HEK293 (cell line): ENCODE results near the gene RAI14.

ENCODE experiments used
- CTCF ChIA-PET: fragments of 350-600 bp; formaldehyde crosslinking; extraction: SDS; loops from one replicate; lab custom pipeline; 2021; ENCODE audit warnings: antibody characterized with exemption; lab: Yijun Ruan, JAX
- POLR2A ChIA-PET: fragments of 300-600 bp; formaldehyde crosslinking; extraction: SDS; loops from one replicate; lab custom pipeline; 2020; ENCODE audit warnings: antibody characterized with exemption, inconsistent platforms; lab: Yijun Ruan, JAX
- H3K27ac ChIP-seq: fragments of 200-500 bp; sonication (Bioruptor generic); 2 replicates; pipeline ENCODE4 v1.5.1; 2014; ENCODE audit warnings: low read depth, low read length, control low read depth, inconsistent platforms; ENCODE audit errors: extremely low read depth
- H3K36me3 ChIP-seq, 2 experiments: fragments of 200-500 bp in 1 of 2; sonication (Bioruptor generic) in 1 of 2; 1 replicate in 1 of 2; 2 replicates in 1 of 2; pipeline ENCODE4 v1.5.1; 2014 to 2017; ENCODE audit warnings: inconsistent platforms in 2 of 2, low read length in 2 of 2; ENCODE audit not compliant: control insufficient read depth in 2 of 2, insufficient read depth in 1 of 2
- H3K4me1 ChIP-seq: fragments of 200-500 bp; sonication (Bioruptor generic); 2 replicates; pipeline ENCODE4 v1.5.1; 2014; ENCODE audit warnings: mild to moderate bottlenecking, low read length, inconsistent platforms; ENCODE audit not compliant: control insufficient read depth, insufficient read depth
- H3K4me3 ChIP-seq: 2 replicates; pipeline ENCODE4 v1.5.1; 2011; ENCODE audit warnings: low read depth, mild to moderate bottlenecking, control low read depth, low read length, moderate library complexity
- H3K9me3 ChIP-seq: fragments of 200-500 bp; sonication (Bioruptor generic); 2 replicates; pipeline ENCODE4 v1.5.1; 2014; ENCODE audit warnings: low read depth, low read length, inconsistent platforms; ENCODE audit not compliant: control insufficient read depth, insufficient read depth
- BCL11A ChIP-seq: fragments of 450-650 bp; formaldehyde crosslinking; IDR thresholded peaks from 2 replicates; pipeline ENCODE4 v1.5.1; 2016; ENCODE audit warnings: low read depth, missing biosample characterization, missing genetic modification characterization
- GLI4 ChIP-seq: fragments of 450-650 bp; formaldehyde crosslinking; IDR thresholded peaks from 2 replicates; pipeline ENCODE4 v1.5.1; 2016; ENCODE audit warnings: missing biosample characterization, missing genetic modification characterization
- GLIS1 ChIP-seq: fragments of 450-650 bp; formaldehyde crosslinking; IDR thresholded peaks from 2 replicates; pipeline ENCODE4 v1.5.1; 2016; ENCODE audit warnings: missing biosample characterization, missing genetic modification characterization
- KLF8 ChIP-seq: fragments of 450-650 bp; formaldehyde crosslinking; IDR thresholded peaks from 2 replicates; pipeline ENCODE4 v1.5.1; 2016; ENCODE audit warnings: missing biosample characterization, missing genetic modification characterization
- OVOL3 ChIP-seq: fragments of 450-650 bp; formaldehyde crosslinking; IDR thresholded peaks from 2 replicates; pipeline ENCODE4 v1.5.1; 2016; ENCODE audit warnings: missing biosample characterization, missing genetic modification characterization
- ZBTB48 ChIP-seq: fragments of 450-650 bp; formaldehyde crosslinking; IDR thresholded peaks from 2 replicates; pipeline ENCODE4 v1.5.1; 2016; ENCODE audit warnings: missing biosample characterization, missing genetic modification characterization
- ZNF138 ChIP-seq: fragments of 450-650 bp; formaldehyde crosslinking; IDR thresholded peaks from 2 replicates; pipeline ENCODE4 v1.5.1; 2016; ENCODE audit warnings: missing biosample characterization, missing genetic modification characterization, borderline replicate concordance
- ZNF214 ChIP-seq: fragments of 450-650 bp; formaldehyde crosslinking; IDR thresholded peaks from 2 replicates; pipeline ENCODE4 v1.5.1; 2017; ENCODE audit warnings: missing biosample characterization, mild to moderate bottlenecking, missing genetic modification characterization, borderline replicate concordance
- ZNF23 ChIP-seq: fragments of 450-650 bp; formaldehyde crosslinking; IDR thresholded peaks from 2 replicates; pipeline ENCODE4 v1.5.1; 2016; ENCODE audit warnings: missing biosample characterization, missing genetic modification characterization, borderline replicate concordance
- ZNF239 ChIP-seq: fragments of 450-650 bp; formaldehyde crosslinking; IDR thresholded peaks from 2 replicates; pipeline ENCODE4 v1.5.1; 2016; ENCODE audit warnings: missing biosample characterization, missing genetic modification characterization
- ZNF266 ChIP-seq: fragments of 450-650 bp; formaldehyde crosslinking; IDR thresholded peaks from 2 replicates; pipeline ENCODE4 v1.5.1; 2016; ENCODE audit warnings: missing biosample characterization, missing genetic modification characterization, low read depth
- ZNF274 ChIP-seq, 2 experiments: fragments of 200-500 bp in 1 of 2; fragments of 450-650 bp in 1 of 2; sonication (Bioruptor generic) in 1 of 2; formaldehyde crosslinking in 1 of 2; IDR thresholded peaks; 2 replicates each; pipeline versions ENCODE4 v1.5.1 to v1.6.1; 2014 to 2016; ENCODE audit warnings: borderline replicate concordance in 1 of 2, inconsistent platforms in 1 of 2, low read length in 1 of 2, missing biosample characterization in 1 of 2, missing genetic modification characterization in 1 of 2
- ZNF311 ChIP-seq: fragments of 450-650 bp; formaldehyde crosslinking; IDR thresholded peaks from 2 replicates; pipeline ENCODE4 v1.5.1; 2017; ENCODE audit warnings: missing biosample characterization, missing genetic modification characterization, borderline replicate concordance
- ZNF394 ChIP-seq: fragments of 450-650 bp; formaldehyde crosslinking; IDR thresholded peaks from 2 replicates; pipeline ENCODE4 v1.5.1; 2016; ENCODE audit warnings: missing biosample characterization, missing genetic modification characterization, mild to moderate bottlenecking, moderate library complexity, borderline replicate concordance
- ZNF473 ChIP-seq: fragments of 450-650 bp; formaldehyde crosslinking; IDR thresholded peaks from 2 replicates; pipeline ENCODE4 v1.5.1; 2017; ENCODE audit warnings: missing biosample characterization, missing genetic modification characterization
- ZNF510 ChIP-seq: fragments of 450-650 bp; formaldehyde crosslinking; IDR thresholded peaks from 2 replicates; pipeline ENCODE4 v1.5.1; 2018; ENCODE audit warnings: mild to moderate bottlenecking, missing genetic modification characterization, missing biosample characterization; ENCODE audit not compliant: insufficient replicate concordance
- ZNF548 ChIP-seq: fragments of 450-650 bp; formaldehyde crosslinking; IDR thresholded peaks from 2 replicates; pipeline ENCODE4 v1.5.1; 2016; ENCODE audit warnings: missing biosample characterization, missing genetic modification characterization
- ZNF623 ChIP-seq: fragments of 450-650 bp; formaldehyde crosslinking; IDR thresholded peaks from 2 replicates; pipeline ENCODE4 v1.5.1; 2016; ENCODE audit warnings: missing biosample characterization, missing genetic modification characterization
- ZNF677 ChIP-seq: fragments of 450-650 bp; IDR thresholded peaks from 2 replicates; pipeline ENCODE4 v1.5.0; 2018; ENCODE audit warnings: missing biosample characterization, mild to moderate bottlenecking, missing genetic modification characterization, moderate library complexity
- ZNF837 ChIP-seq: fragments of 450-650 bp; formaldehyde crosslinking; IDR thresholded peaks from 2 replicates; pipeline ENCODE4 v1.5.1; 2016; ENCODE audit warnings: missing biosample characterization, missing genetic modification characterization
- TF ChIP-seq, protein P1 (sequence below): fragments of 450-650 bp; formaldehyde crosslinking; IDR thresholded peaks from 2 replicates; pipeline ENCODE4 v1.5.1; 2017; ENCODE audit warnings: missing biosample characterization, missing genetic modification characterization
- TF ChIP-seq, protein P2 (sequence below): sonication (generic); formaldehyde crosslinking; IDR thresholded peaks from 2 replicates; pipeline ENCODE4 v1.8.1; 2022; ENCODE audit warnings: mild to moderate bottlenecking, moderate library complexity, missing genetic modification reagents

The RAI14 gene

GRCh38 chr5:34833976-34834793 is 178.1 kb downstream of the RAI14 start:
- H3K9me3 ChIP-seq, result no peaks in the 10 kb centered on the region
- H3K27ac ChIP-seq, result no peak overlapping the region
- TF ChIP-seq BCL11A (no peak), ZBTB48 (tag by site-specific recombination) (no peak), ZNF266 (tag by site-specific recombination) (no peak), GLI4 (no peak), ZNF837 (tag by site-specific recombination) (no peak), ZNF677 (no peak), ZNF214 (no peak), ZNF311 (tag by site-specific recombination) (no peak), ZNF274 (IDR thresholded peaks at IDR 0.05; ENCODE audit: low read length) (no peak), ZNF274 (tag by site-specific recombination; IDR thresholded peaks at IDR 0.05; ENCODE audit: borderline replicate concordance) (no peak), ZNF548 (tag by site-specific recombination) (no peak), GLIS1 (tag by site-specific recombination) (no peak), ZNF394 (no peak)
- ChIA-PET POLR2A (no interaction called here), CTCF (interaction anchor here (0.6 to 1.1 kb wide), 2 partner anchors 33 to 355 kb away, joined by 4 read pairs; no protein-coding TSS in a partner anchor)
- H3K4me1 ChIP-seq, result no peaks in the 10 kb centered on the region
- H3K4me3 ChIP-seq, result no peak overlapping the region
- peaks cover 12 to 34% of the 10 kb centered on the region in 2 experiments for H3K36me3 ChIP-seq

DNA sequence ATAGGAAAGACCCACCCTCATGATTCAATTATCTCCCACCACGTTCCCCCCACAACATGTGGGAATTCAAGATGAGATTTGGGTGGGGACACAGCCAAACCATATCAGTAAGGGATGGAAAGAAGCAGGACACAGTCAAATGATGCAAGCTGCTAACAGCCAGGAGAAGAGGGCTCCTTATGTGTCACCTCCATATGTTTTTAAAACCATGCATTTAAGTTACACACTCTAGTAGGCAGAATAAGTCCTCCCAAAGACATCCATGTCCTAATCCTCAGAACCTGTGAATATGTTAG is 178.6 kb downstream of the RAI14 start:
- TF ChIP-seq ZNF239 (tag by site-specific recombination) (no peak), ZNF473 (no peak), ZNF23 (tag by site-specific recombination) (no peak), OVOL3 (tag by site-specific recombination) (no peak)
- TF ChIP-seq, protein P1, sequence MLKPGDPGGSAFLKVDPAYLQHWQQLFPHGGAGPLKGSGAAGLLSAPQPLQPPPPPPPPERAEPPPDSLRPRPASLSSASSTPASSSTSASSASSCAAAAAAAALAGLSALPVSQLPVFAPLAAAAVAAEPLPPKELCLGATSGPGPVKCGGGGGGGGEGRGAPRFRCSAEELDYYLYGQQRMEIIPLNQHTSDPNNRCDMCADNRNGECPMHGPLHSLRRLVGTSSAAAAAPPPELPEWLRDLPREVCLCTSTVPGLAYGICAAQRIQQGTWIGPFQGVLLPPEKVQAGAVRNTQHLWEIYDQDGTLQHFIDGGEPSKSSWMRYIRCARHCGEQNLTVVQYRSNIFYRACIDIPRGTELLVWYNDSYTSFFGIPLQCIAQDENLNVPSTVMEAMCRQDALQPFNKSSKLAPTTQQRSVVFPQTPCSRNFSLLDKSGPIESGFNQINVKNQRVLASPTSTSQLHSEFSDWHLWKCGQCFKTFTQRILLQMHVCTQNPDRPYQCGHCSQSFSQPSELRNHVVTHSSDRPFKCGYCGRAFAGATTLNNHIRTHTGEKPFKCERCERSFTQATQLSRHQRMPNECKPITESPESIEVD (tag by site-specific recombination), result no peak
- no peak overlapping the region for H3K27ac ChIP-seq
- POLR2A ChIA-PET, result no interaction called here
- no peaks in the 10 kb centered on the region for H3K4me1 ChIP-seq
- CTCF ChIA-PET, result interaction anchor here (0.6 to 1.1 kb wide), 2 partner anchors 32 to 355 kb away, joined by 4 read pairs; no protein-coding TSS in a partner anchor
- H3K4me3 ChIP-seq, result no peak overlapping the region
- H3K9me3 ChIP-seq, result no peaks in the 10 kb centered on the region
- peaks cover 7 to 29% of the 10 kb centered on the region in 2 experiments for H3K36me3 ChIP-seq

- H3K4me1 ChIP-seq, result no peaks in the 10 kb centered on the region
- ChIA-PET POLR2A (no interaction called here), CTCF (interaction anchor here (1.1 kb wide), 1 partner anchor 31 kb away, joined by 4 read pairs; no protein-coding TSS in a partner anchor)
- H3K4me3 ChIP-seq, result no peak overlapping the region
- H3K27ac ChIP-seq, result no peak overlapping the region
- H3K9me3 ChIP-seq, result no peaks in the 10 kb centered on the region
- peaks cover 3 to 20% of the 10 kb centered on the region in 2 experiments; a peak in 2 of 3 replicates for H3K36me3 ChIP-seq
- TF ChIP-seq ZNF623 (tag by site-specific recombination) (peak; percentile 86), ZNF138 (tag by site-specific recombination) (no peak), ZNF510 (tag by site-specific recombination) (peak; percentile 54), KLF8 (tag by site-specific recombination) (no peak)
- TF ChIP-seq, protein P2, sequence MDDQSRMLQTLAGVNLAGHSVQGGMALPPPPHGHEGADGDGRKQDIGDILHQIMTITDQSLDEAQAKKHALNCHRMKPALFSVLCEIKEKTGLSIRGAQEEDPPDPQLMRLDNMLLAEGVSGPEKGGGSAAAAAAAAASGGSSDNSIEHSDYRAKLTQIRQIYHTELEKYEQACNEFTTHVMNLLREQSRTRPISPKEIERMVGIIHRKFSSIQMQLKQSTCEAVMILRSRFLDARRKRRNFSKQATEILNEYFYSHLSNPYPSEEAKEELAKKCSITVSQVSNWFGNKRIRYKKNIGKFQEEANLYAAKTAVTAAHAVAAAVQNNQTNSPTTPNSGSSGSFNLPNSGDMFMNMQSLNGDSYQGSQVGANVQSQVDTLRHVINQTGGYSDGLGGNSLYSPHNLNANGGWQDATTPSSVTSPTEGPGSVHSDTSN, result no peak
Observed at GRCh38 chr5:34835664-34836063, 179.5 kb downstream of the RAI14 start.
